IMR-90 (cell line): ENCODE measurements around the gene SLC2A6. TPM values are rescaled to one million over a fixed set of nuclear protein-coding genes. Genes with fewer than 3 reads are reported as not detected.

Experiments used
- ATAC-seq: fragments of 200-7000 bp; cut with Tn5 transposase; 2 replicates; pipeline ENCODE4 v1.9.1; 2020; ENCODE audit warnings: low read depth, mild to moderate bottlenecking, moderate library complexity
- BruUV-seq: library from RNA; stranded (reverse); fragments of 400-500 nt; replicated peaks from 2 replicates; lab custom pipeline; 2021; lab: Mats Ljungman, UMichigan
- CTCF ChIA-PET: fragments of 300-600 bp; formaldehyde crosslinking; extraction: SDS; loops from one replicate; lab custom pipeline; 2021; ENCODE audit warnings: antibody characterized with exemption; lab: Yijun Ruan, JAX
- POLR2A ChIA-PET: fragments of 300-600 bp; sonication (Branson Sonifier 250); formaldehyde crosslinking; loops from one replicate; lab custom pipeline; 2022; ENCODE audit warnings: antibody characterized with exemption; ENCODE audit not compliant: unreplicated experiment; lab: Charles Lee
- DNase-seq: peaks from one replicate; pipeline ENCODE4 v3.0.0; 2013
- H2AFZ ChIP-seq: replicated peaks from 2 replicates; pipeline ENCODE3; 2013; ENCODE audit warnings: low read length, mild to moderate bottlenecking; ENCODE audit not compliant: poor library complexity
- H2AK5ac ChIP-seq: 2 replicates; pipeline ENCODE4 v1.6.1; 2013; ENCODE audit warnings: low read depth, low read length, inconsistent platforms
- H2AK9ac ChIP-seq: replicated peaks from 2 replicates; pipeline ENCODE3; 2013; ENCODE audit warnings: mild to moderate bottlenecking, low read depth, low read length, moderate library complexity; ENCODE audit not compliant: poor library complexity
- H2BK120ac ChIP-seq: 2 replicates; pipeline ENCODE4 v1.6.1; 2013; ENCODE audit warnings: low read depth, low read length, inconsistent platforms
- H2BK15ac ChIP-seq: 3 replicates; pipeline ENCODE4 v1.6.1; 2013; ENCODE audit warnings: low read depth, low read length, inconsistent platforms
- H2BK20ac ChIP-seq: 2 replicates; pipeline ENCODE4 v1.6.1; 2013; ENCODE audit warnings: low read depth, mild to moderate bottlenecking, inconsistent platforms, low read length, moderate library complexity
- H2BK5ac ChIP-seq: 2 replicates; pipeline ENCODE4 v1.6.1; 2013; ENCODE audit warnings: mild to moderate bottlenecking, low read depth, low read length, inconsistent platforms; ENCODE audit not compliant: poor library complexity, severe bottlenecking
- H3K14ac ChIP-seq: replicated peaks from 2 replicates; pipeline ENCODE4 v1.6.1; 2013; ENCODE audit warnings: low read depth, low read length, inconsistent platforms
- H3K18ac ChIP-seq: 2 replicates; pipeline ENCODE4 v1.6.1; 2013; ENCODE audit warnings: low read depth, low read length, control low read depth
- H3K23ac ChIP-seq: 2 replicates; pipeline ENCODE4 v1.6.1; 2013; ENCODE audit warnings: low read depth, low read length, inconsistent platforms
- H3K27ac ChIP-seq: 2 replicates; pipeline ENCODE4 v1.5.1; 2013; ENCODE audit warnings: mild to moderate bottlenecking, control low read depth, low read length; ENCODE audit not compliant: insufficient read depth
- H3K27me3 ChIP-seq: 2 replicates; pipeline ENCODE4 v1.6.1; 2013; ENCODE audit warnings: low read length; ENCODE audit not compliant: control insufficient read depth, insufficient read depth
- H3K36me3 ChIP-seq: 2 replicates; pipeline ENCODE4 v1.6.1; 2013; ENCODE audit warnings: low read length, mixed read lengths; ENCODE audit not compliant: control insufficient read depth, insufficient read depth
- H3K4ac ChIP-seq: 2 replicates; pipeline ENCODE4 v1.6.1; 2013; ENCODE audit warnings: low read depth, low read length, inconsistent platforms
- H3K4me1 ChIP-seq: 2 replicates; pipeline ENCODE4 v1.6.1; 2013; ENCODE audit warnings: low read length, mixed read lengths; ENCODE audit not compliant: control insufficient read depth, insufficient read depth
- H3K4me2 ChIP-seq: 2 replicates; pipeline ENCODE4 v1.6.1; 2013; ENCODE audit warnings: low read depth, mild to moderate bottlenecking, control low read depth, low read length, moderate library complexity
- H3K4me3 ChIP-seq: 2 replicates; pipeline ENCODE4 v1.5.1; 2013; ENCODE audit warnings: low read depth, mild to moderate bottlenecking, control low read depth, low read length, moderate library complexity; ENCODE audit not compliant: insufficient read depth
- H3K56ac ChIP-seq: 2 replicates; pipeline ENCODE4 v1.6.1; 2013; ENCODE audit warnings: low read length, inconsistent platforms; ENCODE audit not compliant: insufficient read depth; ENCODE audit errors: extremely low read depth
- H3K79me1 ChIP-seq, 2 experiments: 2 replicates each; pipeline ENCODE4 v1.6.1; 2013; ENCODE audit warnings: low read length in 2 of 2, inconsistent platforms in 1 of 2, low read depth in 1 of 2
- H3K9ac ChIP-seq: 2 replicates; pipeline ENCODE4 v1.6.1; 2013; ENCODE audit warnings: low read depth, low read length, control low read depth
- H3K9me1 ChIP-seq: 2 replicates; pipeline ENCODE4 v1.6.1; 2013; ENCODE audit warnings: low read length, inconsistent platforms; ENCODE audit not compliant: insufficient read depth
- H3K9me3 ChIP-seq: 2 replicates; pipeline ENCODE4 v1.6.1; 2013; ENCODE audit warnings: low read length; ENCODE audit not compliant: control insufficient read depth, insufficient read depth
- H4K20me1 ChIP-seq: 2 replicates; pipeline ENCODE4 v1.6.1; 2013; ENCODE audit warnings: low read length, inconsistent platforms; ENCODE audit not compliant: insufficient read depth
- H4K5ac ChIP-seq: 2 replicates; pipeline ENCODE4 v1.6.1; 2013; ENCODE audit warnings: mild to moderate bottlenecking, low read depth, low read length, control low read depth
- H4K8ac ChIP-seq, 2 experiments: 2 replicates each; pipeline ENCODE4 v1.6.1; 2013; ENCODE audit warnings: low read depth in 2 of 2, low read length in 2 of 2, control low read depth in 1 of 2, inconsistent platforms in 1 of 2
- H4K91ac ChIP-seq: 2 replicates; pipeline ENCODE4 v1.6.1; 2013; ENCODE audit warnings: low read depth, low read length, inconsistent platforms; ENCODE audit not compliant: insufficient read depth
- BHLHE40 ChIP-seq: fragments of 150-350 bp; IDR thresholded peaks from 2 replicates; pipeline ENCODE4 v1.6.1; 2016; ENCODE audit warnings: mild to moderate bottlenecking, low read depth, low read length
- CHD1 ChIP-seq: IDR thresholded peaks from 2 replicates; pipeline ENCODE4 v1.6.1; 2012; ENCODE audit warnings: low read depth, low read length, improper control_type of control experiment
- CTCF ChIP-seq: conservative IDR thresholded peaks from 2 replicates; pipeline ENCODE4 v1.5.1; 2012; ENCODE audit warnings: mild to moderate bottlenecking, low read depth, low read length, improper control_type of control experiment
- MAFK ChIP-seq: IDR thresholded peaks from 2 replicates; pipeline ENCODE4 v1.6.1; 2012; ENCODE audit warnings: low read depth, low read length, improper control_type of control experiment
- MAZ ChIP-seq: IDR thresholded peaks from 2 replicates; pipeline ENCODE4 v1.6.1; 2012; ENCODE audit warnings: low read depth, mild to moderate bottlenecking, low read length, improper control_type of control experiment, moderate library complexity, borderline replicate concordance
- WGBS, 2 experiments: methylation state at CpG; one replicate each; pipeline versions ENCODE4 v1.1.5 to v1.1.7; 2013; ENCODE audit warnings: missing lambda C conversion rate in 2 of 2; ENCODE audit not compliant: insufficient read length in 1 of 2; ENCODE audit errors: extremely low coverage in 2 of 2; 5-methylcytosine and 5-hydroxymethylcytosine counted together
- dilution Hi-C: fragments of 300-500 bp; cut with HindIII; formaldehyde crosslinking; loops from one replicate; pipeline ENCODE4 v1.14.3; 2018; ENCODE audit warnings: low sequenced_read_pairs; ENCODE audit not compliant: unreplicated experiment
- in situ Hi-C: fragments of 300-500 bp; cut with MboI; formaldehyde crosslinking; loops from 3 replicates; pipeline ENCODE4 v1.14.3; 2019; ENCODE audit warnings: low sequenced_read_pairs, inconsistent platforms, mixed read lengths
- intact Hi-C: fragments of 100-400 bp; cut with micrococcal nuclease; formaldehyde crosslinking; loops from 2 replicates; pipeline ENCODE4 v1.10.0; 2022
- polyA plus RNA-seq, 3 experiments: library from polyadenylated mRNA; depleted of rRNA; stranded (reverse); fragments of >200 nt; gene quantifications; 2 replicates each; pipeline ENCODE4 v1.2.3, GENCODE V29; 2012; ENCODE audit warnings: low replicate concordance in 1 of 3
- total RNA-seq: library from RNA; depleted of rRNA; stranded (reverse); fragments of >200 nt; gene quantifications from 2 replicates; pipeline ENCODE4 v1.2.3, GENCODE V29; 2012

The SLC2A6 gene
- total and polyA plus RNA-seq, 2 of the 4 experiments (the other 2 are of a cell fraction) = 2.9 to 8.5 TPM

- H2AFZ ChIP-seq = no peak overlapping the region
- DNase-seq = no peak
Measured at GRCh38 chr9:133453651-133454050, 25.2 kb downstream of the SLC2A6 start.

More at GRCh38 chr9:133453651-133454050, 25.2 kb downstream of the SLC2A6 start:
- Histone ChIP-seq H3K4me1 (no peaks in the 10 kb centered on the region), H3K4ac (no peak overlapping the region), H4K91ac (no peak overlapping the region), H3K23ac (no peak overlapping the region), H3K27ac (no peak overlapping the region), H3K4me2 (no peak overlapping the region), H3K4me3 (no peak overlapping the region), H2BK15ac (no peak overlapping the region), H2AK5ac (no peak overlapping the region), H3K18ac (no peak overlapping the region), H4K8ac (no peak overlapping the region), H3K9ac (no peak overlapping the region), H3K9me1 (no peaks in the 10 kb centered on the region), H2BK20ac (no peak overlapping the region), H3K79me1 (no peaks in the 10 kb centered on the region), H2AK9ac (no peak overlapping the region), H3K56ac (no peak overlapping the region), H3K14ac (no peak overlapping the region), H4K20me1 (no peaks in the 10 kb centered on the region), H2BK120ac (no peak overlapping the region), H3K9me3 (no peaks in the 10 kb centered on the region), H4K5ac (no peak overlapping the region), H3K27me3 (no peaks in the 10 kb centered on the region), H2BK5ac (no peak overlapping the region), H3K36me3 (no peaks in the 10 kb centered on the region)
- 10% methylated on average over 6 of the region's 11 CpGs; no CpG with 5 or more reads in 1 of the 2 experiments for WGBS, 2 experiments
- BruUV-seq = no TSS peak
- POLR2A ChIA-PET = no interaction called here
- CTCF ChIA-PET = no interaction called here
- intact Hi-C loops = no loop called here
- dilution Hi-C loops = no loop called here
- no peak for TF ChIP-seq CHD1
- TF ChIP-seq MAFK = no peak
- TF ChIP-seq MAZ = no peak
- no peak for TF ChIP-seq BHLHE40
- no peak for TF ChIP-seq CTCF
- in situ Hi-C loops = no loop called here
- no peak for ATAC-seq
